ENCODE measurements around the gene ZNF100. TPM values are rescaled to one million over a fixed set of nuclear protein-coding genes. Genes with fewer than 3 reads are reported as not detected.
"Not testable (repeated sequence)": the region's sequence is repeated elsewhere in the genome, so short reads cannot be mapped to it uniquely, and the experiment has no call there.

Gene ZNF100
- total RNA-seq, 2 experiments from 2014 or later, result 21.6 to 28.4 TPM

DNA sequence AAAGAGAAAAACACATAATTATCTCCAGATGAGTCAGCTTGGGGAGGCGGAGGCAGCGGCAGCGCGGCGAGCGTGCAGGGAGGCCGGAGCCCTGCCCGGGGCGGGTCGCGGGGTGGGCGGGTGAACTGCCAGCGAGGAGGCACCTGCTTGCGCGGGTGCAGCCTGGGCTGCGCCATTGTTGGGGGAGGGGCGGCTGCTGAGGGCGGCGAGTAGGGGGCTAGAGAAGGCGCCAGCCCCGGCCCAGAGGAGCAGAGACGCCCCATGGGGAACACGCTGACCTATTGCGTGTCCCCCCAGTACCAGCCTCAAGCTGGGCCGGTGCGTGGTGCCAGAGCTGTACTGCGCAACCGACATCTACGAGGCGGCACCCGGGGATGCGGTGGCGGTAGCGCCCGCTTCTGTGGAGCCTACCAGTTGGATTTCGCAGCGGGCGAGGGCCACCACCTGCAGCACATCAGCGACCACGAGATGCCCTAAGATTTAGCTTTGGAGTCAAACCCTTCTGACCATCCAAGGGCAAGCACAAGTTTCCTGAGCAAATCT is 16.7 kb downstream of the ZNF100 start:
- no peak for ATAC-seq
- Mint-ChIP-seq H3K36me3 (ENCODE audit: low read depth) (peaks cover 90% of the 10 kb centered on the region), H3K27ac (no peak overlapping the region), H3K9me3 (ENCODE audit: insufficient read depth) (peaks cover 49% of the 10 kb centered on the region), H3K4me1 (ENCODE audit: low read depth) (peaks cover 4% of the 10 kb centered on the region), H3K27me3 (ENCODE audit: low read depth) (no peaks in the 10 kb centered on the region), H3K4me3 (no peak overlapping the region)
- DNase-seq, result no peak
- POLR2A ChIA-PET, result no interaction called here
- CTCF ChIA-PET, result no interaction called here

GRCh38 chr19:21749090-21749489 is 18.3 kb downstream of the ZNF100 start:
- ATAC-seq (no peak), DNase-seq (no peak)
- ChIA-PET CTCF (interaction anchor here (0.9 kb wide), 1 partner anchor 103 kb away, joined by 3 read pairs; no protein-coding TSS in a partner anchor), POLR2A (no interaction called here)
- Mint-ChIP-seq H3K36me3 (ENCODE audit: low read depth) (peaks cover 82% of the 10 kb centered on the region), H3K4me1 (ENCODE audit: low read depth) (no peaks in the 10 kb centered on the region), H3K27ac (no peak overlapping the region), H3K9me3 (ENCODE audit: insufficient read depth) (peaks cover 49% of the 10 kb centered on the region), H3K27me3 (ENCODE audit: low read depth) (no peaks in the 10 kb centered on the region), H3K4me3 (no peak overlapping the region)

- ATAC-seq (no peak), DNase-seq (no peak)
- H3K27me3 Mint-ChIP-seq (ENCODE audit: low read depth), result no peaks in the 10 kb centered on the region
- no peak overlapping the region for H3K4me3 Mint-ChIP-seq
- CTCF ChIA-PET, result no interaction called here
- peaks cover 41% of the 10 kb centered on the region for H3K9me3 Mint-ChIP-seq (ENCODE audit: insufficient read depth)
- no peak overlapping the region for H3K27ac Mint-ChIP-seq
- POLR2A ChIA-PET, result no interaction called here
- no peaks in the 10 kb centered on the region for H3K4me1 Mint-ChIP-seq (ENCODE audit: low read depth)
- peaks cover 80% of the 10 kb centered on the region for H3K36me3 Mint-ChIP-seq (ENCODE audit: low read depth)
These were observed 19.3 kb downstream of the ZNF100 start for GRCh38 chr19:21748088-21748487.

GRCh38 chr19:21740559-21740958 is 26.8 kb downstream of the ZNF100 start:
- H3K9me3 Mint-ChIP-seq (ENCODE audit: insufficient read depth), result peaks cover 28% of the 10 kb centered on the region
- no peak overlapping the region for H3K27ac Mint-ChIP-seq
- no peak for DNase-seq
- no peaks in the 10 kb centered on the region for H3K4me1 Mint-ChIP-seq (ENCODE audit: low read depth)
- ATAC-seq, result no peak
- peaks cover 79% of the 10 kb centered on the region for H3K36me3 Mint-ChIP-seq (ENCODE audit: low read depth)
- ChIA-PET POLR2A (no interaction called here), CTCF (no interaction called here)
- H3K4me3 Mint-ChIP-seq, result no peak overlapping the region
- H3K27me3 Mint-ChIP-seq (ENCODE audit: low read depth), result no peaks in the 10 kb centered on the region

GRCh38 chr19:21726942-21727747 is 40.2 kb downstream of the ZNF100 start:
- DNase-seq; ATAC-seq; POLR2A ChIA-PET; CTCF ChIA-PET; H3K27ac Mint-ChIP-seq; H3K4me1 Mint-ChIP-seq (ENCODE audit: low read depth); H3K27me3 Mint-ChIP-seq (ENCODE audit: low read depth); H3K4me3 Mint-ChIP-seq: not testable (repeated sequence)
- peaks cover 60% of the 10 kb centered on the region for H3K9me3 Mint-ChIP-seq (ENCODE audit: insufficient read depth)
- H3K36me3 Mint-ChIP-seq (ENCODE audit: low read depth), result peaks cover 58% of the 10 kb centered on the region

DNA sequence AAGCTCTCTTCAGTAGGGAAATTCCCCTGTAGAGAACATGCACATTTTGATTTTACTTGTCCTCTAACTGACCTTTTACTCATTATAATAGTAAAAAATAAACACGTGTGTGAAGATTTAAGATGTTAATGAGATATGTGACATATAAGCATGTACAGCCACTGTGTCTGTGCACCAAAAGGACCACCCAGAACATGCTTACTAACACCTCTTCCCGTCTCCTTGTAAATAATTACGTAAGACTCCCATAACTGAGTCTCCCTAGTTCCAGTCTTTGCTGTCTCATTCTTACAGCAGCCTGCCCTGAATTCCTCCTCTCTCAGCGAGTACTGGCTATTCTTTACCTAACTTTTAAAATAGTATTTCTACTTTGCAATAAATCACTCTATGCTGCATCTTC is 53.6 kb downstream of the ZNF100 start:
- POLR2A ChIA-PET, result no interaction called here
- Mint-ChIP-seq H3K27me3 (ENCODE audit: low read depth) (no peaks in the 10 kb centered on the region), H3K9me3 (ENCODE audit: insufficient read depth) (peaks cover 14% of the 10 kb centered on the region), H3K4me3 (no peak overlapping the region), H3K27ac (no peak overlapping the region), H3K36me3 (ENCODE audit: low read depth) (no peaks in the 10 kb centered on the region), H3K4me1 (ENCODE audit: low read depth) (no peaks in the 10 kb centered on the region)
- DNase-seq, result no peak
- ATAC-seq, result no peak
- CTCF ChIA-PET, result no interaction called here

GRCh38 chr19:21709464-21709863 is 57.9 kb downstream of the ZNF100 start:
- Mint-ChIP-seq H3K4me1 (ENCODE audit: low read depth) (no peaks in the 10 kb centered on the region), H3K9me3 (ENCODE audit: insufficient read depth) (peaks cover 5% of the 10 kb centered on the region), H3K27ac (no peak overlapping the region), H3K27me3 (ENCODE audit: low read depth) (no peaks in the 10 kb centered on the region), H3K4me3 (no peak overlapping the region), H3K36me3 (ENCODE audit: low read depth) (no peaks in the 10 kb centered on the region)
- DNase-seq, result no peak
- no peak for ATAC-seq
- CTCF ChIA-PET, result no interaction called here
- POLR2A ChIA-PET, result no interaction called here

DNA sequence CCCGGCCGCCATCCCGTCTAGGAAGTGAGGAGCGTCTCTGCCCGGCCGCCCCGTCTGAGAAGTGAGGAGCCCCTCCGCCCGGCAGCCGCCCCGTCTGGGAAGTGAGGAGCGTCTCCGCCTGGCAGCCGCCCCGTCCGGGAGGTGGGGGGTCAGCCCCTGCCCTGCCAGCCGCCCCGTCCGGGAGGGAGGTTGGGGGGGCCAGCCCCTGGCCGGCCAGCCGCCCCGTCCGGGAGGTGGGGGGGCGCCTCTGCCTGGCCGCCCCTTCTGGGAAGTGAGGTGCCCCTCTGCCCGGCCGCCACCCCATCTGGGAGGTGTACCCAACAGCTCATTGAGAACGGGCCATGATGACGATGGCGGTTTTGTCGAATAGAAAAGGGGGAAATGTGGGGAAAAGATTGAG is 59.5 kb downstream of the ZNF100 start:
- H3K9me3 Mint-ChIP-seq (ENCODE audit: insufficient read depth); CTCF ChIA-PET; H3K36me3 Mint-ChIP-seq (ENCODE audit: low read depth); ATAC-seq; DNase-seq; H3K27me3 Mint-ChIP-seq (ENCODE audit: low read depth); H3K4me3 Mint-ChIP-seq; H3K4me1 Mint-ChIP-seq (ENCODE audit: low read depth); POLR2A ChIA-PET; H3K27ac Mint-ChIP-seq: not testable (repeated sequence)

DNA sequence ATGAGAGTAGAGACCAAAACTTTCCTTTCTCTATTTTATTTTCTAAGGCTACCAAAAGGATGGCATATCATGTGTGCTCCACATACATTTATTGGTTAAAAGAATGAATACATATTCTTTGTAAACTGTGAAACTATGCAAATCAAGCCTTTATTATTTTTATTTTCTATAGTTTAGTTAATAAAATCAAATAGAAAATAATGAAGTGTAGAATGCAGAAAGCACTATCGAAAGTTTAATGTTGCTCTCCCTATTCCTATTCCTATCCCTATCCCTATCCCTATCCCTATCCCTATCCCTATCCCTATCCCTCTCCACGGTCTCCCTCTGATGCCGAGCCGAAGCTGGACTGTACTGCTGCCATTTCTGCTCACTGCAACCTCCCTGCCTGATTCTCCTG is 60.3 kb downstream of the ZNF100 start:
- no peak overlapping the region for H3K4me3 Mint-ChIP-seq
- ChIA-PET CTCF (no interaction called here), POLR2A (no interaction called here)
- ATAC-seq (no peak), DNase-seq (no peak)
- H3K9me3 Mint-ChIP-seq (ENCODE audit: insufficient read depth), result no peaks in the 10 kb centered on the region
- H3K27me3 Mint-ChIP-seq (ENCODE audit: low read depth), result no peaks in the 10 kb centered on the region
- H3K36me3 Mint-ChIP-seq (ENCODE audit: low read depth), result no peaks in the 10 kb centered on the region
- H3K4me1 Mint-ChIP-seq (ENCODE audit: low read depth), result no peaks in the 10 kb centered on the region
- no peak overlapping the region for H3K27ac Mint-ChIP-seq

- H3K4me3 Mint-ChIP-seq, result no peak overlapping the region
- no peaks in the 10 kb centered on the region for H3K27me3 Mint-ChIP-seq (ENCODE audit: low read depth)
- ATAC-seq (no peak), DNase-seq (no peak)
- ChIA-PET CTCF (interaction anchor here (1.8 kb wide), 1 partner anchor 14 kb away, joined by 5 read pairs; no protein-coding TSS in a partner anchor), POLR2A (no interaction called here)
- no peaks in the 10 kb centered on the region for H3K36me3 Mint-ChIP-seq (ENCODE audit: low read depth)
- no peaks in the 10 kb centered on the region for H3K4me1 Mint-ChIP-seq (ENCODE audit: low read depth)
- H3K9me3 Mint-ChIP-seq (ENCODE audit: insufficient read depth), result no peaks in the 10 kb centered on the region
- H3K27ac Mint-ChIP-seq, result no peak overlapping the region
These were observed 62.0 kb downstream of the ZNF100 start for GRCh38 chr19:21705393-21705792.

DNA sequence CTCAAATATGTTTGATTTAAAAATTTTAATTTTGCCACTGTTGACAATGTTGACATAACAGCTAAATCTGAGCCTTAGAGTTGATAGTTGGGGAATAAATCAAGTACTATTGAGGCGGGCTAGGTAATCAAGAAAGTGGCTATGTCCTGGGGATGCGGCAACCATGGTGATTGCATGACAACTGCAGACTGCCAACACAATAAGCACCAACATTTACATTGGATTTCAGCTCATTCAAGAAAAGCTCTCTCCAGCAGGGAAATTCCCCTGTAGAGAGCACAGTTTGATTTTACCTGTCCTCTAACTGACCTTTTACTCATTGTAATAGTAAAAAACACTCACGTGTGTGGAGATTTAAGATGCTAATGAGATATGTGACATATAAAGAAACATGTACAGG is 63.1 kb downstream of the ZNF100 start:
- Mint-ChIP-seq H3K9me3 (ENCODE audit: insufficient read depth) (no peaks in the 10 kb centered on the region), H3K27ac (no peak overlapping the region), H3K27me3 (ENCODE audit: low read depth) (no peaks in the 10 kb centered on the region), H3K36me3 (ENCODE audit: low read depth) (no peaks in the 10 kb centered on the region), H3K4me3 (no peak overlapping the region), H3K4me1 (ENCODE audit: low read depth) (no peaks in the 10 kb centered on the region)
- ATAC-seq, result no peak
- POLR2A ChIA-PET, result no interaction called here
- CTCF ChIA-PET, result interaction anchor here (1.8 kb wide), 1 partner anchor 15 kb away, joined by 5 read pairs; no protein-coding TSS in a partner anchor
- no peak for DNase-seq

DNA sequence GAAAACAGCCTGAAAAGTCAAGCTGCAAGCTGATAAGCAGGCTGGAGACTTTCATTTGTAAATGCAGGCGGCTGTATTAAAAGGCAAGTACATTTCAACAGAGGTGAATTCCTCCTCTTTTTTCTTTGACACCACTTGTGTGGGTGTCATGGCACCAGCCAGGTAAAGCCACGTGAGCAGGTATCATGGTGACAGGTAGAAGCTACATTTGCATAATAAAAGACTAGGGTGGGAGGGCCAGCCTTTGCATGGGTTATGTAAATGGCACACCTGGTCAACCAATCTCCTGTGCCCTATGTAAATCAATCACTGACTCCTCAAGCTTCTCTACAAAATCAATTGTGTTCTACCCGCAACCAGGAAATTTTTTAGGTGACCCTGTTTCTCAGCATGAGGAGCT is 68.2 kb downstream of the ZNF100 start:
- no peak for ATAC-seq

More for the DNA sequence above, 68.2 kb downstream of the ZNF100 start:
- Mint-ChIP-seq H3K4me3 (no peak overlapping the region), H3K27ac (no peak overlapping the region), H3K4me1 (ENCODE audit: low read depth) (no peaks in the 10 kb centered on the region), H3K27me3 (ENCODE audit: low read depth) (no peaks in the 10 kb centered on the region), H3K36me3 (ENCODE audit: low read depth) (no peaks in the 10 kb centered on the region), H3K9me3 (ENCODE audit: insufficient read depth) (no peaks in the 10 kb centered on the region)
- POLR2A ChIA-PET, result no interaction called here
- DNase-seq, result no peak
- CTCF ChIA-PET, result interaction anchor here (1.5 kb wide), 1 partner anchor 216 kb away, joined by 3 read pairs; no protein-coding TSS in a partner anchor

Measured in activated CD8-positive, alpha-beta T cell treated with anti-CD3 and anti-CD28 coated beads, Interleukin-2, amount 10 ng/mL, durations not matched to agents 7 days and 5 days (primary cell).